Small intestine (tissue), 7 donors: ENCODE measurements around the gene PRKAR1A. TPM values are rescaled to one million over a fixed set of nuclear protein-coding genes. Genes with fewer than 3 reads are reported as not detected.

Experiments used
- DNase-seq, 2 donors: peaks; one replicate each; pipeline versions ENCODE4 v3.0.0 to v3.0.0-alpha.2; 2013
- FAIRE-seq: peaks from 2 replicates; lab custom pipeline; 2012; peaks lifted over from hg19 to GRCh38; lab: Jason Lieb, UNC
- H3K27ac ChIP-seq, 3 donors: one replicate each; pipeline ENCODE4 v1.5.1; 2013; ENCODE audit warnings: low read length in 2 of 3, mild to moderate bottlenecking in 2 of 3, control low read depth in 1 of 3, inconsistent platforms in 1 of 3, low read depth in 1 of 3, moderate library complexity in 1 of 3
- H3K27me3 ChIP-seq, 3 donors: one replicate each; pipeline ENCODE4 v1.6.1; 2013; ENCODE audit warnings: low read length in 3 of 3, inconsistent platforms in 1 of 3; ENCODE audit not compliant: control insufficient read depth in 3 of 3, insufficient read depth in 3 of 3
- H3K36me3 ChIP-seq, 3 donors: one replicate each; pipeline ENCODE4 v1.6.1; 2013; ENCODE audit warnings: low read length in 3 of 3, inconsistent platforms in 1 of 3, low read depth in 1 of 3, mild to moderate bottlenecking in 1 of 3, moderate library complexity in 1 of 3; ENCODE audit not compliant: control insufficient read depth in 3 of 3, insufficient read depth in 2 of 3
- H3K4me1 ChIP-seq, 3 donors: one replicate each; pipeline ENCODE4 v1.6.1; 2013; ENCODE audit warnings: low read length in 2 of 3, inconsistent platforms in 1 of 3, low read depth in 1 of 3, mild to moderate bottlenecking in 1 of 3, moderate library complexity in 1 of 3; ENCODE audit not compliant: control insufficient read depth in 3 of 3, insufficient read depth in 2 of 3
- H3K4me3 ChIP-seq, 3 donors: one replicate each; pipeline ENCODE4 v1.5.1; 2013; ENCODE audit warnings: low read length in 3 of 3, control low read depth in 1 of 3, inconsistent platforms in 1 of 3, low read depth in 1 of 3, mild to moderate bottlenecking in 1 of 3, moderate library complexity in 1 of 3
- H3K9me3 ChIP-seq, 2 donors: one replicate each; pipeline ENCODE4 v1.6.1; 2013; ENCODE audit warnings: low read depth in 1 of 2, low read length in 1 of 2; ENCODE audit not compliant: control insufficient read depth in 2 of 2, insufficient read depth in 1 of 2
- WGBS, 3 donors: extraction: QIAGEN DNeasy Blood & Tissue Kit; methylation state at CpG; one replicate each; pipeline ENCODE4 v1.1.7; 2013; 5-methylcytosine and 5-hydroxymethylcytosine counted together
- polyA plus RNA-seq, 4 donors: library from polyadenylated mRNA; stranded (reverse) in 3 of 4; unstranded in 1 of 4; fragments of 200-250 nt in 3 of 4; fragments of 120-200 nt in 1 of 4; gene quantifications; one replicate each; pipeline versions ENCODE4 v1.2.1 to v1.2.3, GENCODE V29; 2013
- donor health status: healthy with polysubstance abuse.
- donor health status: control.
- donor health status: control.
- donor health status: Bipolar disorder and iron deficiency.
- donor health status: healthy.

The PRKAR1A gene
- polyA plus RNA-seq, 4 donors, result 22.4 to 124 (median 47.2) TPM

DNA sequence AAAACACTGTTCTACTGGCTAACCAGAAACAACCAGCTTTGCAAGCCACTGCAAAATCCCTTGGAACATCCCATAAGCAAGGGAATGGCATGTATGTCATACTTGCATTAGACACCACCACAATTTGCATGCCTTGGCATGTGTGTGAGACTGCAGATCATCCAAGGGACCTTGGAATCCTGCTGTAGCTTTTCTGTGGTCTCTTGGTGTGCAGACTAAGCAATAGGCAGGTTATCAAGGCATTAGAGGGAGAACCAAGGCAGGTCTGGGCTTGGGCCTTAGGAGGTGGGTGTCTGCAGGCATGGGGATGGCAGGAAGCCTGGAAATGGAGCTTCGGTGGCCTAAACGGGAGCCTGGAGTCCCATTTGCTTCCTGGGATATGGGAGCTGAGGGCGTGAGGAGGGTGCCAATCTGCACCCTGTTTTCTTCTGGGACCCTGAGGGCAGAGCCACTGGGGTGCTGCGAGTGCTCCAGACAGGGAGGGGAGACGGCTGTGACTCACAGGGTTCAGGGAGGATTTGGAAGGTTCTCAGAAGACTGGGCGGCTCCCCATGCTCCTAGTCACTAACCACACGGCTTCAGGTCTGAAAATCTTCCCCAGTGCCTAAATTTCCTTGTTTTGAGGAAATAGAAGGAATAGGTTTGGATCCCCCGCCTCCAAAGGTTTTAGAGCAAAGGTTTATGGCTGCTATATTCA lies 52.3 kb downstream of the PRKAR1A start:
- H3K4me1 ChIP-seq, result no peaks in the 10 kb centered on the region
- H3K4me3 ChIP-seq, result no peak overlapping the region
- H3K9me3 ChIP-seq, result no peaks in the 10 kb centered on the region
- H3K27me3 ChIP-seq, result no peaks in the 10 kb centered on the region
- no peaks in the 10 kb centered on the region for H3K36me3 ChIP-seq
- DNase-seq, result no peak
- H3K27ac ChIP-seq, result no peak overlapping the region
- FAIRE-seq, result no peak
- 73 to 87% (median 82%) methylated on average over 8 of the region's 8 CpGs for WGBS, 3 donors

DNA sequence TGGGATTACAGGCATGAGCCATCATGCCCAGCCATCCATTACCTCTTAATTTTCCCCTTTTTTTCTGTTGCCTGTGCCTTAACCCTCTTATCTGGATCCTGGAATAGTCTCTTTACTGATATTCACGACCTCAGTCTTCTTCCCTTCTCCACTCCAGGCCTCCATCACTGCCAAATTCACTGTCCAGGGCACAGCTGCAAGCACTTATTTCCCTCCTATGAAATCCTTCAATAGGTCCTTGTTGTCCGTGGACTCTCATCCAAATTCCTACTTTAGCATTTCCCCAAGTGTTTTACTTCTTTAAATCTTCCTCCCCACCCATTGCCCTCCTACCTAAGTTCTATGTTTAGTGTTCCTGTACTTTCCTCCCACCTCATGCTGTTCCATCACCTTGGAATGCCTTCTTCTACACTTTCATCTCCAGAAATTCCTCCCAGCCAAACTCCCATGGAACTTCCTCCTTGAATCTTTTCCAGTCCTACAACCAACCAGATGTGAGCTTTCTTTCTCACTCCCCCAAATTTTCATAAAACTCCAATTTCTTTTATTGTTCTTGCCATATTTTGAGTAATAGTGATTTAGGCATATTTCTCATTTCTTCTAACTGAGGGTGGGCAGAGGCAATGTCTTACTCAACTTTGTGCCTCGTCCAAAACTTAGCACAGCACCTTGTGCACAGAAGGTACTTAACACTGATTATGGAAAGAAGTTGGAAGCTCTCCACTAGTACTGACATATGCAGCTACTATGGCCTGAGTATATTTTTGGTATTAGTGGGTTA lies 53.6 kb downstream of the PRKAR1A start:
- Histone ChIP-seq H3K4me1 (no peaks in the 10 kb centered on the region), H3K4me3 (no peak overlapping the region), H3K9me3 (no peaks in the 10 kb centered on the region), H3K36me3 (no peaks in the 10 kb centered on the region), H3K27me3 (no peaks in the 10 kb centered on the region), H3K27ac (no peak overlapping the region)
- 60 to 70% (median 60%) methylated on average over 3 of the region's 3 CpGs for WGBS, 3 donors
- DNase-seq (no peak), FAIRE-seq (no peak)

DNA sequence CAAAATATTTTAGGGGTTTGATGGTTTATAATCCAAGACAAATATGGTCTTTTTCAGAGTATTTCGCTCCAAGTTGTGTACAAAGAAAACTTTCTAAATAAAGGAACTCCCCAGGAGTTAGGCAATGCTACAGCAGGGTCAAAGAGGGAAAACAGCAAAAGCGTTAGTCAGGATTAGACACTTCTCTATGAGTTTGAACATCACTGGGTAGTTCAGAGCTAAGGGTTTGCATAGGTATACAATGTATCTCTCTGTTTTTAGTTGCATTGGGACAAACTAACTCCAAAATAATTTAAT lies 54.2 kb downstream of the PRKAR1A start:
- Histone ChIP-seq H3K9me3 (no peaks in the 10 kb centered on the region), H3K4me1 (no peaks in the 10 kb centered on the region), H3K4me3 (no peak overlapping the region), H3K27me3 (no peaks in the 10 kb centered on the region), H3K36me3 (no peaks in the 10 kb centered on the region), H3K27ac (no peak overlapping the region)
- WGBS, 3 donors, result 66 to 68% (median 68%) methylated on average over 2 of the region's 2 CpGs
- DNase-seq (no peak), FAIRE-seq (no peak)

DNA sequence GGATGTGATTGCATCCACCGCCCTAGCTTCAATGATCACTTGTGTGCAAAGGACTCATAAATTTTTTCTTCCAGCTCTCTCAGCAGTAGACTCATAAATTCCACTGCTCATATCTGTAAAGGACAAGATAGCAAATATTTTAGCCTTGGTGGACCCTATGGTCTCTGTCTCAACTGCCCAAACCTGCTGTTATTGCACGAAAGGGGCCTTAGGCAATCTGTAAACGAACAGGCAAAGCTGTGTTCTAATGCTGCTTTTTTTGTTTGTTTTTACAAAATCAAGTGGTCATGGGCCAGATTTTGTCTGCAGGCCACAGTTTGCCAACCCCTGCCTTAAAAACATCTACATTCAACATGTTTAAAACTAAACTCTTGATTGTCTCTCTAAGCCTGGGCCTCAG lies 54.8 kb downstream of the PRKAR1A start:
- DNase-seq (no peak), FAIRE-seq (no peak)
- Histone ChIP-seq H3K9me3 (no peaks in the 10 kb centered on the region), H3K27ac (no peak overlapping the region), H3K4me3 (no peak overlapping the region), H3K4me1 (no peaks in the 10 kb centered on the region), H3K27me3 (no peaks in the 10 kb centered on the region), H3K36me3 (no peaks in the 10 kb centered on the region)
- WGBS, 3 donors, result 67 to 80% (median 68%) methylated on average over 3 of the region's 3 CpGs

DNA sequence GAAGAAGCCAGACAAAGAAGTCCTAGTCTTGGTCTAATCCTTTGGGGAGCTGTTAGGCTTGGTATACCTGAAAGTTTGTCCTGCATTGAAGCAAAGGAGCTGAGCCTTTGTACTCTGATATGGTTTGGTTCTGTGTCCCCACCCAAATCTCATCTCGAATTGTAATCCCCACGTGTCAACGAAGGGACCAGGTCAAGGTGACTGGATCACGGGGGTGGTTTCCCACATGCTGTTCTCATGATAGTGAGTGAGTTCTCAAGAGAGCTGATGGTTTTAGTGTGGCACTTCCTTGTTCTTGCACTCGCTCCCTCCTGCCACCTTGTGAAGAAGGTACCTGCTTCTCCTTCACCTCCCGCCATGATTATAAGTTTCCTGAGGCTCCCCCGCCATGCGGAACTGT lies 55.4 kb downstream of the PRKAR1A start:
- WGBS, 3 donors, result 78 to 88% (median 87%) methylated on average over 8 of the region's 8 CpGs
- peaks cover 0 to 2% (median 0%) of the 10 kb centered on the region in 3 donors for H3K27me3 ChIP-seq
- no peak overlapping the region for H3K4me3 ChIP-seq
- no peaks in the 10 kb centered on the region for H3K4me1 ChIP-seq
- no peaks in the 10 kb centered on the region for H3K9me3 ChIP-seq
- FAIRE-seq (no peak), DNase-seq (no peak)
- no peak overlapping the region for H3K27ac ChIP-seq
- H3K36me3 ChIP-seq, result no peaks in the 10 kb centered on the region

DNA sequence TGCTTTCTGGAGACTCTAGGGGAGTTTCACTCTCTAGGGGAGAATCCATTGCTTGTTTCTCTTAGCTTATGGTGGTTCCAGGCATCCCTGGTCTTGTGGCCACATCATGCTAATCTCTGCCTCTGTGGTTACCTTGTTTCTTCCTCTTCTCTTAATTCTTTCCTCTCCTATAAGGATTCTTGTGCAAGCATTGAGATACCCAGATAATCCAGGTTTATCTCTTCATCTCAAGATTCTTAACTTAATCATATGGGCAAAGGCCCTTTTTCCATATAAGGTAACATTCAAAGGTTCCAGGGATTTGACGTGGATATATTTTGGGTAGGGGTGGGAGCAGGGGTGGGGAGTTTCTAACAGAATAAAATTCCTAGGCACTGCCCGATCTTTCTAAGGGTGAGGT lies 56.4 kb downstream of the PRKAR1A start:
- 65 to 77% (median 68%) methylated on average over 2 of the region's 2 CpGs for WGBS, 3 donors
- H3K27me3 ChIP-seq, result peaks cover 0 to 2% (median 0%) of the 10 kb centered on the region in 3 donors
- FAIRE-seq (no peak), DNase-seq (no peak)
- H3K4me3 ChIP-seq, result no peak overlapping the region
- no peaks in the 10 kb centered on the region for H3K9me3 ChIP-seq
- H3K4me1 ChIP-seq, result no peaks in the 10 kb centered on the region
- no peak overlapping the region for H3K27ac ChIP-seq
- H3K36me3 ChIP-seq, result no peaks in the 10 kb centered on the region

DNA sequence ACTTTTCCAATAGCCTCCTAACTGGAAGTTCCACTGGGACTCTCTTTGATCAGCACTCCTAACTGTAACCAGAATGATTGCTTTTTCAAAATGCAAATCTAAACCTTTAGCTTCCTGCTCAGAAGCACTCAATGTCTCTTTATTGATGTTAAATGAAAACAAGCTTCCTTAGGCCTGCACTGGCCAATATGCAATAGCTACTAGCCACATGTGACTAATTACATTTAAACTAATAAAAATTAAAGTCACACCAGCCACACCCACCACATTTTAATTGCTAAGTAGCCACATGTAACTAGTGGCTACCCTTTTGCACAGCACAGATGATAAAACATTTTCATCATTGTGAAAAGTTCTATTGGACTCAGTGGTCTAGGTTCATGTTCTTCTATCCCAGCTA lies 57.1 kb downstream of the PRKAR1A start:
- H3K4me3 ChIP-seq, result no peak overlapping the region
- FAIRE-seq (no peak), DNase-seq (no peak)
- H3K36me3 ChIP-seq, result no peaks in the 10 kb centered on the region
- peaks cover 0 to 2% (median 0%) of the 10 kb centered on the region in 3 donors for H3K27me3 ChIP-seq
- no peaks in the 10 kb centered on the region for H3K4me1 ChIP-seq
- no peak overlapping the region for H3K27ac ChIP-seq
- H3K9me3 ChIP-seq, result no peaks in the 10 kb centered on the region

DNA sequence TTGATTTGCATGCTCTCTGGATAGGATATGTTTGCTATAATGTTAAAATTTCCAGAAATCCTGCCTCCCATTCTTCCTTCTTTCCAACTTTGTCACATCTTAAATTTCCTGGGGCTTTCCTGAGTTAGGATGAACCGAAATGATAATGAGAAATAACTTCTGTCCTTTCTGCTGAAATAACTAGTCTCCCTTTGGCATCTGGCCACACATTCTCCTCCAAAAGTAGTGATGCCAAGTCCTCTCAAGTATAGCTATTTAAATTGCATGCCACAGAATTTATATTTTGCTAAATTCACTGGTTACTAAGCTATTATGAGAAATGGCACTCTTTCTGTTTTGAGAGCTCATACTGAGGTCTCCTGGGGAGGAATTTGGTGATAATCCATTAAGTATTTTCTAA lies 58.3 kb downstream of the PRKAR1A start:
- Histone ChIP-seq H3K4me3 (no peak overlapping the region), H3K9me3 (no peaks in the 10 kb centered on the region), H3K4me1 (no peaks in the 10 kb centered on the region), H3K36me3 (no peaks in the 10 kb centered on the region), H3K27me3 (peaks cover 0 to 2% (median 0%) of the 10 kb centered on the region in 3 donors), H3K27ac (no peak overlapping the region)
- 78 to 85% (median 79%) methylated on average over 1 of the region's 1 CpG for WGBS, 3 donors
- DNase-seq (no peak), FAIRE-seq (no peak)
